HepG2 (cell line): Measurements from ENCODE around the gene MKX. TPM values are rescaled to one million over a fixed set of nuclear protein-coding genes. Genes with fewer than 3 reads are reported as not detected.

Source experiments
- ELF4 ChIP-seq: sonication (generic); formaldehyde crosslinking; IDR thresholded peaks from 2 replicates; pipeline ENCODE4 v1.5.0; 2020; ENCODE audit warnings: missing genetic modification reagents, mild to moderate bottlenecking, moderate library complexity, borderline replicate concordance
- GLI4 ChIP-seq: sonication (generic); formaldehyde crosslinking; IDR thresholded peaks from 2 replicates; pipeline ENCODE4 v1.5.1; 2020; ENCODE audit warnings: missing genetic modification reagents, mild to moderate bottlenecking, moderate library complexity, borderline replicate concordance
- HNRNPLL ChIP-seq: fragments of 200-400 bp; formaldehyde crosslinking; IDR thresholded peaks from 2 replicates; pipeline ENCODE4 v1.6.1; 2017; ENCODE audit warnings: mild to moderate bottlenecking, low read depth, low read length; ENCODE audit not compliant: poor library complexity, severe bottlenecking
- KLF11 ChIP-seq: IDR thresholded peaks from 2 replicates; pipeline ENCODE4 v1.6.1; 2016; ENCODE audit warnings: missing compliant biosample characterization
- MED8 ChIP-seq: sonication (generic); formaldehyde crosslinking; IDR thresholded peaks from 2 replicates; pipeline ENCODE4 v1.8.1; 2023; ENCODE audit warnings: mild to moderate bottlenecking, missing genetic modification reagents; ENCODE audit not compliant: insufficient replicate concordance
- NFE2L1 ChIP-seq: sonication (generic); formaldehyde crosslinking; IDR thresholded peaks from 2 replicates; pipeline ENCODE4 v1.4.0; 2020; ENCODE audit warnings: missing genetic modification reagents, mild to moderate bottlenecking, borderline replicate concordance
- NFE2L2 ChIP-seq: fragments of 150-350 bp; IDR thresholded peaks from 2 replicates; pipeline ENCODE4 v1.6.1; 2014; ENCODE audit warnings: low read length
- PHB2 ChIP-seq: fragments of 450-650 bp; IDR thresholded peaks from 2 replicates; pipeline ENCODE4 v1.6.1; 2018; ENCODE audit not compliant: partially characterized antibody
- PRMT3 ChIP-seq: sonication (generic); formaldehyde crosslinking; IDR thresholded peaks from 2 replicates; pipeline ENCODE4 v1.8.1; 2022; ENCODE audit warnings: low read depth, mild to moderate bottlenecking, moderate library complexity, missing genetic modification reagents, borderline replicate concordance
- SMAD1 ChIP-seq: sonication (generic); formaldehyde crosslinking; IDR thresholded peaks from 2 replicates; pipeline ENCODE4 v1.4.0; 2020; ENCODE audit warnings: missing genetic modification reagents, low read depth, mild to moderate bottlenecking, borderline replicate concordance
- SP5 ChIP-seq: IDR thresholded peaks from 2 replicates; pipeline ENCODE4 v1.6.1; 2016; ENCODE audit warnings: low read depth, borderline replicate concordance
- TEAD2 ChIP-seq: sonication (generic); formaldehyde crosslinking; IDR thresholded peaks from 2 replicates; pipeline ENCODE4 v1.9.0; 2021; ENCODE audit warnings: missing genetic modification reagents
- ZBTB7A ChIP-seq: sonication (generic); formaldehyde crosslinking; IDR thresholded peaks from 2 replicates; pipeline ENCODE4 v1.8.0; 2022; ENCODE audit warnings: mild to moderate bottlenecking, missing genetic modification reagents
- ZBTB8A ChIP-seq: sonication (generic); formaldehyde crosslinking; IDR thresholded peaks from 2 replicates; pipeline ENCODE4 v1.4.0; 2020; ENCODE audit warnings: mild to moderate bottlenecking, low read depth, missing genetic modification reagents, borderline replicate concordance
- ZNF460 ChIP-seq: sonication (generic); formaldehyde crosslinking; IDR thresholded peaks from 2 replicates; pipeline ENCODE4 v1.5.1; 2020; ENCODE audit warnings: missing genetic modification reagents, mild to moderate bottlenecking, borderline replicate concordance
- ZNF468 ChIP-seq: sonication (generic); formaldehyde crosslinking; IDR thresholded peaks from 2 replicates; pipeline ENCODE4 v1.8.0; 2022; ENCODE audit warnings: mild to moderate bottlenecking, moderate library complexity, missing genetic modification reagents
- ZNF570 ChIP-seq: sonication (generic); formaldehyde crosslinking; IDR thresholded peaks from 2 replicates; pipeline ENCODE4 v1.4.0; 2020; ENCODE audit warnings: mild to moderate bottlenecking, missing genetic modification reagents, borderline replicate concordance
- ZNF614 ChIP-seq: IDR thresholded peaks from 2 replicates; pipeline ENCODE4 v1.6.1; 2018; ENCODE audit warnings: missing biosample characterization, missing genetic modification reagents, inconsistent platforms, borderline replicate concordance
- ZNF720 ChIP-seq: sonication (generic); formaldehyde crosslinking; IDR thresholded peaks from 2 replicates; pipeline ENCODE4 v1.4.0; 2020; ENCODE audit warnings: missing genetic modification reagents
- ZNF883 ChIP-seq: sonication (generic); formaldehyde crosslinking; IDR thresholded peaks from 2 replicates; pipeline ENCODE4 v1.5.1; 2020; ENCODE audit warnings: mild to moderate bottlenecking, missing genetic modification reagents; ENCODE audit errors: not compliant biosample characterization
- ZSCAN21 ChIP-seq: sonication (generic); formaldehyde crosslinking; IDR thresholded peaks from 2 replicates; pipeline ENCODE4 v1.8.0; 2022; ENCODE audit warnings: mild to moderate bottlenecking, missing genetic modification reagents, moderate library complexity, borderline replicate concordance
- polyA plus RNA-seq, 8 experiments: library from polyadenylated mRNA; depleted of rRNA in 3 of 8; stranded (reverse) in 7 of 8; unstranded in 1 of 8; fragments of >200 nt; fragmentation: Illumina TruSeq in 4 of 8; extraction: Trizol in 4 of 8; gene quantifications; 2 replicates each; pipeline versions ENCODE4 v1.2.1 to v1.2.3, GENCODE V29; 2011 to 2016; ENCODE audit warnings: low read depth in 4 of 8, missing spikeins in 1 of 8, mixed read lengths in 1 of 8; ENCODE audit not compliant: insufficient read depth in 1 of 8
- total RNA-seq, 5 experiments: library from RNA; depleted of rRNA; stranded (reverse); fragments of >200 nt; fragmentation: Illumina TruSeq; extraction: Trizol; gene quantifications; 2 replicates each; pipeline ENCODE4 v1.2.3, GENCODE V29; 2016; ENCODE audit warnings: low read depth in 1 of 5
- TF ChIP-seq, protein P1 (sequence below): sonication (generic); formaldehyde crosslinking; IDR thresholded peaks from 2 replicates; pipeline ENCODE4 v1.4.0; 2020; ENCODE audit warnings: mild to moderate bottlenecking, low read depth, missing genetic modification reagents
- TF ChIP-seq, protein P2 (sequence below): IDR thresholded peaks from 2 replicates; pipeline ENCODE4 v1.6.1; 2016
- TF ChIP-seq, protein P3 (sequence below): sonication (generic); formaldehyde crosslinking; IDR thresholded peaks from 2 replicates; pipeline ENCODE4 v1.8.0; 2022; ENCODE audit warnings: mild to moderate bottlenecking, missing genetic modification reagents, moderate library complexity
- TF ChIP-seq, protein P4 (sequence below): sonication (generic); formaldehyde crosslinking; IDR thresholded peaks from 2 replicates; pipeline ENCODE4 v1.4.0; 2020; ENCODE audit warnings: mild to moderate bottlenecking, missing genetic modification reagents

MKX gene
- total and polyA plus RNA-seq, 2 of the 13 experiments (the other 11 are each of a cell fraction or from before 2014, with no cell fraction given) = not detected

DNA sequence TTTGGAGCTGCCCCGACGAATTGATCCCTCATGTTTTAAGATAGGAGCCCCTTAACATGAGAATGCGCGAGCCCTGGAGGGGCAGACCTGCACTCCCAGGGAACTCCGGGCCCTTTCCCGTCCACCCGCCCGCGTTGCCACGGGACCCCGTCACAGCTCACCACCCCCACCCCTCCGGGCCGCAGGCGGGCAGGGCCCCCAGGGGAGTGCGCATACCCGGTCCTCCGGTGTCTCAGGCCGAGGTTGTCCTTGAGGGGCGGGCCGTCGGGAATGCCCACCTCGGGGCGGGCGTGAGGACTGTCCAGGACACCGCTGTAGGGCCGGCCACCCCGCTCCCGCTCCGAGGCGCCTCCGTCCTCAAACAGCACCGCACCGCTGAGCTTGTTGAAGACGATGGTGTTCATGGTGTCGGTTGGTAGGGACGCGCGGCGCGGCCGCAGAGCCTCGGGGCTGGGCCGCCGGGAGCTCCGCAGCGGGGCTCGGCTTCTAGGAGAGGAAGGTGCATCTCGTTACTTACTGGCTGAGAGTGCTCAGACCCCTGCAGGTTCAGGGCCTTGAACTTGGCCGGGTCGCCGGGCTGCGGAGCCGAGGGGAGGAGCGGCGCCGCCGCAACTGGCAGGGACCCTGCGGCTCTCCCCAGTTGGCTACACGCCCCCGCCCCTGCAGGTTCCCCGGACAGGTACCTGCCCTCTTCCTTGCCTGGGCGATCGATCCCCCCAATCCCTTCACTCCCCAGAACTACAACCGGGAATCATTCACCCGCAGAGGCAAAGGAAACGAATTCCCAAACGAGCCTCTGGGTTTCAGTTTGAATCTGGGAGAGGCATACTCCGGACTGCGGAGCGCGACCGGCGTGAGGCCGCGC, 2.4 kb downstream of the MKX start (continued):
- TF ChIP-seq SMAD1 (CRISPR knock-in tag) (no peak), ZBTB7A (CRISPR knock-in tag) (no peak), ZNF468 (CRISPR knock-in tag) (no peak), NFE2L2 (no peak), ZNF614 (CRISPR knock-in tag) (no peak), ZNF570 (no peak), PHB2 (no peak), ZNF883 (CRISPR knock-in tag) (no peak), ZSCAN21 (CRISPR knock-in tag) (peak; percentile 48; the same call in 1 of the 2 replicates), MED8 (no peak), ZNF460 (CRISPR knock-in tag) (no peak), TEAD2 (no peak), SP5 (CRISPR knock-in tag) (no peak), ELF4 (CRISPR knock-in tag) (no peak), ZNF720 (CRISPR knock-in tag) (no peak), PRMT3 (CRISPR knock-in tag) (no peak), ZBTB8A (no peak), GLI4 (CRISPR knock-in tag) (no peak; the same call in 1 of the 2 replicates), NFE2L1 (CRISPR knock-in tag) (no peak), HNRNPLL (peak; percentile 32), KLF11 (no peak)
- TF ChIP-seq, protein P1, sequence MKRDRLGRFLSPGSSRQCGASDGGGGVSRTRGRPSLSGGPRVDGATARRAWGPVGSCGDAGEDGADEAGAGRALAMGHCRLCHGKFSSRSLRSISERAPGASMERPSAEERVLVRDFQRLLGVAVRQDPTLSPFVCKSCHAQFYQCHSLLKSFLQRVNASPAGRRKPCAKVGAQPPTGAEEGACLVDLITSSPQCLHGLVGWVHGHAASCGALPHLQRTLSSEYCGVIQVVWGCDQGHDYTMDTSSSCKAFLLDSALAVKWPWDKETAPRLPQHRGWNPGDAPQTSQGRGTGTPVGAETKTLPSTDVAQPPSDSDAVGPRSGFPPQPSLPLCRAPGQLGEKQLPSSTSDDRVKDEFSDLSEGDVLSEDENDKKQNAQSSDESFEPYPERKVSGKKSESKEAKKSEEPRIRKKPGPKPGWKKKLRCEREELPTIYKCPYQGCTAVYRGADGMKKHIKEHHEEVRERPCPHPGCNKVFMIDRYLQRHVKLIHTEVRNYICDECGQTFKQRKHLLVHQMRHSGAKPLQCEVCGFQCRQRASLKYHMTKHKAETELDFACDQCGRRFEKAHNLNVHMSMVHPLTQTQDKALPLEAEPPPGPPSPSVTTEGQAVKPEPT (CRISPR knock-in tag) = no peak
- TF ChIP-seq, protein P2, sequence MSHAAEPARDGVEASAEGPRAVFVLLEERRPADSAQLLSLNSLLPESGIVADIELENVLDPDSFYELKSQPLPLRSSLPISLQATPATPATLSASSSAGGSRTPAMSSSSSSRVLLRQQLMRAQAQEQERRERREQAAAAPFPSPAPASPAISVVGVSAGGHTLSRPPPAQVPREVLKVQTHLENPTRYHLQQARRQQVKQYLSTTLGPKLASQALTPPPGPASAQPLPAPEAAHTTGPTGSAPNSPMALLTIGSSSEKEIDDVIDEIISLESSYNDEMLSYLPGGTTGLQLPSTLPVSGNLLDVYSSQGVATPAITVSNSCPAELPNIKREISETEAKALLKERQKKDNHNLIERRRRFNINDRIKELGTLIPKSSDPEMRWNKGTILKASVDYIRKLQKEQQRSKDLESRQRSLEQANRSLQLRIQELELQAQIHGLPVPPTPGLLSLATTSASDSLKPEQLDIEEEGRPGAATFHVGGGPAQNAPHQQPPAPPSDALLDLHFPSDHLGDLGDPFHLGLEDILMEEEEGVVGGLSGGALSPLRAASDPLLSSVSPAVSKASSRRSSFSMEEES (CRISPR knock-in tag) = no peak
- TF ChIP-seq, protein P3, sequence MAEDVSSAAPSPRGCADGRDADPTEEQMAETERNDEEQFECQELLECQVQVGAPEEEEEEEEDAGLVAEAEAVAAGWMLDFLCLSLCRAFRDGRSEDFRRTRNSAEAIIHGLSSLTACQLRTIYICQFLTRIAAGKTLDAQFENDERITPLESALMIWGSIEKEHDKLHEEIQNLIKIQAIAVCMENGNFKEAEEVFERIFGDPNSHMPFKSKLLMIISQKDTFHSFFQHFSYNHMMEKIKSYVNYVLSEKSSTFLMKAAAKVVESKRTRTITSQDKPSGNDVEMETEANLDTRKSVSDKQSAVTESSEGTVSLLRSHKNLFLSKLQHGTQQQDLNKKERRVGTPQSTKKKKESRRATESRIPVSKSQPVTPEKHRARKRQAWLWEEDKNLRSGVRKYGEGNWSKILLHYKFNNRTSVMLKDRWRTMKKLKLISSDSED (CRISPR knock-in tag) = no peak
- TF ChIP-seq, protein P4, sequence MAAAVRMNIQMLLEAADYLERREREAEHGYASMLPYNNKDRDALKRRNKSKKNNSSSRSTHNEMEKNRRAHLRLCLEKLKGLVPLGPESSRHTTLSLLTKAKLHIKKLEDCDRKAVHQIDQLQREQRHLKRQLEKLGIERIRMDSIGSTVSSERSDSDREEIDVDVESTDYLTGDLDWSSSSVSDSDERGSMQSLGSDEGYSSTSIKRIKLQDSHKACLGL (CRISPR knock-in tag) = 0 out of 2 replicates have a peak, but pooled peaks have one; percentile 43
